ENCODE measurements around the gene TRIM62.

TRIM62 gene

GRCh38 chr1:33096363-33097005 lies 85.4 kb downstream of the TRIM62 start:
- DNase-seq = no peak
